EH (cell line): ENCODE results near the gene VSTM2B.
A peak's percentile ranks its signal among the peaks of the same experiment; 100 is the strongest.

Experiments
- DNase-seq: peaks from one replicate; pipeline ENCODE4 v3.0.0-alpha.2; 2015; ENCODE audit warnings: low read depth

VSTM2B gene

GRCh38 chr19:29515706-29516357, 10.0 kb upstream of the VSTM2B start:
- DNase-seq: no peak

- no peak for DNase-seq
Measured at GRCh38 chr19:29516358-29516725, 9.5 kb upstream of the VSTM2B start.

GRCh38 chr19:29516821-29517395, 8.9 kb upstream of the VSTM2B start:
- DNase-seq: no peak

GRCh38 chr19:29517412-29517811, 8.4 kb upstream of the VSTM2B start:
- DNase-seq: no peak

- DNase-seq: no peak
Measured at GRCh38 chr19:29517946-29518345, 7.8 kb upstream of the VSTM2B start.

- no peak for DNase-seq
Measured at GRCh38 chr19:29519146-29519545, 6.6 kb upstream of the VSTM2B start.

- no peak for DNase-seq
Measured at GRCh38 chr19:29519931-29520330, 5.9 kb upstream of the VSTM2B start.

- DNase-seq: no peak
Measured at GRCh38 chr19:29520390-29520789, 5.4 kb upstream of the VSTM2B start.

GRCh38 chr19:29521291-29522075, 4.3 kb upstream of the VSTM2B start:
- no peak for DNase-seq

- DNase-seq: no peak
Measured at GRCh38 chr19:29523568-29523967, 2.2 kb upstream of the VSTM2B start.

GRCh38 chr19:29524201-29524911, 1.4 kb upstream of the VSTM2B start:
- no peak for DNase-seq

GRCh38 chr19:29524912-29525831, 622 bp upstream of the VSTM2B start:
- DNase-seq: no peak

GRCh38 chr19:29526730-29527499, 1.1 kb downstream of the VSTM2B start:
- DNase-seq: no peak

GRCh38 chr19:29527500-29528328, 1.9 kb downstream of the VSTM2B start:
- no peak for DNase-seq

- peak; percentile 51 for DNase-seq
Measured at GRCh38 chr19:29528350-29528945, 2.7 kb downstream of the VSTM2B start.

GRCh38 chr19:29528946-29529645, 3.3 kb downstream of the VSTM2B start:
- DNase-seq: no peak

GRCh38 chr19:29529646-29530539, 4.1 kb downstream of the VSTM2B start:
- DNase-seq: no peak
